Mononuclear cell (primary cell): ENCODE results near the gene ITCH. TPM values are rescaled to one million over a fixed set of nuclear protein-coding genes. Genes with fewer than 3 reads are reported as not detected.

ENCODE experiments used
- H3K27me3 ChIP-seq: 2 replicates; pipeline ENCODE4 v1.6.0; 2011; ENCODE audit warnings: low read length, control low read depth; ENCODE audit not compliant: insufficient read depth
- H3K4me1 ChIP-seq: 2 replicates; pipeline ENCODE4 v1.5.1; 2011; ENCODE audit warnings: mild to moderate bottlenecking, low read length, control low read depth; ENCODE audit not compliant: insufficient read depth
- H3K4me3 ChIP-seq: 2 replicates; pipeline ENCODE4 v1.5.1; 2011; ENCODE audit warnings: mild to moderate bottlenecking, low read length, moderate library complexity
- H3K9me3 ChIP-seq: 2 replicates; pipeline ENCODE4 v1.5.1; 2011; ENCODE audit warnings: low read depth, mild to moderate bottlenecking, control low read depth, low read length
- total RNA-seq: library from RNA; depleted of rRNA; stranded (reverse); fragments of >200 nt; gene quantifications from one replicate; pipeline ENCODE4 v1.2.3, GENCODE V29; 2012

ITCH gene
- total RNA-seq, 1 donor: 80.0 TPM

DNA sequence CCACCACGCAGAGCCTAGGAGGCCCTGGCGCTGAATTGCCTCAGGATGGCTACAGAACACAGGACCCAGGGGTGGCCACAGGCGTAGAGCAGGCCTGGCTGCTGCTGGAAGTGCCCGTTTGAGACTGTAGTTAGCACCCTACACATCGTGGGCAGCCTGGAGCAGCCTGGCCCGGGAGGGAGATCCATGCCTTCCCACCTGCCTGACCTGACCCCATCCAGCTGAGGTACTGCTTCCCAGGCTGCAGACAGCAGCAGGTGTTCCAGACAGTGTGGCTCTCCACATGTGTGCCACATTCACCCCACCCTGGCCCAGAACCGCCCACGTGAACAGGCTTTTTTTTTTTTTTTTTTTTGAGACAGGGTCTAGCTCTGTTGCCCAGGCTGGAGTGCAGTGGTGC is 174.6 kb downstream of the ITCH start:
- H3K9me3 ChIP-seq: no peaks in the 10 kb centered on the region
- no peaks in the 10 kb centered on the region for H3K4me1 ChIP-seq
- no peaks in the 10 kb centered on the region for H3K27me3 ChIP-seq
- no peak overlapping the region for H3K4me3 ChIP-seq

DNA sequence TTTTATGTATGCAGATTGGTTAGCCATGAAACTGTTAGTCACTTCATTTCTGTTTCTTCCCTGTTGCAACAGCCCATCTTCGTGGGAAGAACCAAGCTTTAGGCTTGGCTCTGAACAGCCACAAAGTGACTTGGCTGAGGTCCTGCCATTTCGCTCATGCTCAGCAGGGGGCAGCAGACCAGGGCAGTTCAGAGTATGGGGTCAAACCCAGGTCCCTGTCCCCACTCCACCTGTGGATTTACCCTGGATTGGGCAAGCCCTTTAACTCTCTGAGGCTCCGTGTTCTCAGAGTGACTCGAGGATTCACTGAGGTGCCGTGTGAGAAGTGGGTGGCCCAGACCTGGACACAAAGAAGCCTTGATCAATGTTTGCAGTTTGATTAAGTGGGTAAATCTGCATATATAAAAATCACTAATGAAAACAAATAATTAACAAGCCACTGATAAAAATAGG is 175.6 kb downstream of the ITCH start:
- H3K27me3 ChIP-seq: no peaks in the 10 kb centered on the region

DNA sequence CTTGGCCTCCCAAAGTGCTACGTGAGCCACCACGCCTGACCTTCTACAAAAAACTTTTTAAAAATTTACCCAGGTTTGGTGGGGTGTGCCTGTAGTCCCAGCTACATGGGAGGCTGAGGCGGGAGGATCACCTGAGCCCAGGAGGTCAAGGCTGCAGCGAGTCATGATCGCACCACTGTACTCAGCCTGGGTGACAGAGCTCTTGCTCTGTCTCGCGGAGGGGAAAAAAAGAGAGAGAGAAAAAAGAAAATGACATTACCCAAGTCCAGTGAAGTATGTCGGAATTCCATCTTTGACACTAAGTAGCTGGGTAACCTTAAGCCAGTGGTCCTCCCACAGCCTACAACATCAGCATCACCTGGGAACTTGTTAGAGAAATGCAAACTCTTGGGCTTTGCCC is 176.7 kb downstream of the ITCH start:
- Histone ChIP-seq H3K4me3 (no peak overlapping the region), H3K27me3 (no peaks in the 10 kb centered on the region), H3K9me3 (no peaks in the 10 kb centered on the region), H3K4me1 (peaks cover 5% of the 10 kb centered on the region)

More for the DNA sequence above, 175.6 kb downstream of the ITCH start:
- Histone ChIP-seq H3K9me3 (no peaks in the 10 kb centered on the region), H3K4me1 (no peaks in the 10 kb centered on the region), H3K4me3 (no peak overlapping the region)

DNA sequence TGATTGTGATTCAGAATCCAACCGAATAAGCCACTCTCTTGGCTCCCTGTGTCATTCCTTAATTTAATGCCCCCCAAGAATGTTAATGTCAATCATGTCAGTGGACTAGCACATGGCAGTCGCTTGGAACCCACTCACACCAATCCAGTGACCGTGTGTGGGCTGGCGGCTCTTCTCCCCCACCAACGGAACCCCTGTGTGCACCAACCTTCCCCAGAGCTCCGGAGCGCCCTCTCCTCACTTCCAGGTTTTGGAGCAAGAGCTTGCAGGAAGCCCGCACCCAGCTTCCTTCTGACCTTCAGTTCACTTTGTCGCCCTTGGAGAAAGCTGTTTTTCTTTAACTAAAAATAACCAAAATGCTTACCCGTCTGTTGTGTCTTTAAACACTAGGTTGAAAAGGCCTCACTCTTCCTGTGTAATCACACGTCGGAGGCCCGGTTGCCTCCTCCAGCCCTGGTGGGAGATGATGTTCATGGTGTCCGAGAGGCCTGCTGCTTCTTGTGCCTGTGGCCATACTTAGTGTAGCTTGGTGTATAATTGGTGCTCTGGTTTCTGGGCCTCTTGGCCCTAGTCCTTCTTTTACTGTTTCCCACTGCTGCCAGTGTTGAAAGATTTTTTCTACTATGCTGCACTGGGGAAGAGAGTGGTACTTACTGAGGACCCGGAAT is 177.7 kb downstream of the ITCH start:
- H3K4me3 ChIP-seq: no peak overlapping the region
- no peaks in the 10 kb centered on the region for H3K9me3 ChIP-seq
- peaks cover 7% of the 10 kb centered on the region for H3K4me1 ChIP-seq
- no peaks in the 10 kb centered on the region for H3K27me3 ChIP-seq

DNA sequence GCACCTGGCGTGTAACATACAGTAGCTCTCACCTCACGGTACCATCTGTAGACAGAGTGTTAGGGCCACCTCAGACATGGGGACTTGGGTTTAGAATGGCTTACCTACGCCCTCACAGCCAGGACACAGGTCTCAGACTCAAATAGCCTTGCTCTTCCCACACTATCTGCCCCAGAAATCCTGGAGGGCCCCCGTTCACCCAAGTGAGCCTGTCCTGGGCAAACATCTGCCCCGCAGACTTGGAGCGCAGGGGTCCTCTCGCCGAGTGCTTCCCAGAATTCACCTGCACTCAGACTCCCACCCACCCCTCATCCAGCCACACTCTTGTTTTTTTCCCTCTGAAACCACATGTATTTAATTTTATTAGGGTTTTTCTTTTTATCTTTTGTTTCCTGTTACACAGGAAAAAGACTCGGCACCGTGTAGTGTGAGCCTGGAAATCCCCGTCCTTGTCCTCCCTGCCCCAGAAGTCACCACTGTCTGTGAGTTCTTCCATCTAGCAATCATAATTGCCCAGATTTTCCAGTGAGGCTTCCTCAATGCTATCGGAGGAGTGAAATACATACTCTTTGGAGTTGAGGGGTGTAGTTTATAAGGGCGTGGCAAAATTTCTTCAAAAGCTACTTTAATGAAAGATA is 178.3 kb downstream of the ITCH start:
- no peaks in the 10 kb centered on the region for H3K27me3 ChIP-seq
- peaks cover 7% of the 10 kb centered on the region for H3K4me1 ChIP-seq
- no peaks in the 10 kb centered on the region for H3K9me3 ChIP-seq
- H3K4me3 ChIP-seq: no peak overlapping the region

DNA sequence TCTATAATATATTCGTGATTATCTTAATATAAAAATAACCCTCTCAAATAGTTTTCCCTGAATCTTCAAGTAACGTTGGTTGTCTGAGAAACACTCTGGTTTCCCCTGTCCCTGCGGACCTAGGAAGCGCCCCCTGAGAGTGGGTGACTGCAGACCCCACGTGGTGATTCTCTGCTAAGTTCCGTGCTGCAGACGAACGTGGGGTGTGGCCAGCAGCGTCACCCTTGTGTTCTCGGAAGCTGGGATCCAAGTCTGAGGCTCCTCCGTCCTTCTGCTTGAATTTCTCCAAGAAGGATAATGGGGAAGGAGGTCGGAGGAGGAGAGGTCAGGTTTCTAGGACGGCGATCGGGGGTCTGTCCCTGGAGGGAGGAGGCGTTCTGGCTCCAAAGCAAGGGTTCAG is 178.8 kb downstream of the ITCH start:
- Histone ChIP-seq H3K27me3 (no peaks in the 10 kb centered on the region), H3K4me3 (no peak overlapping the region), H3K9me3 (no peaks in the 10 kb centered on the region), H3K4me1 (peaks cover 7% of the 10 kb centered on the region)

DNA sequence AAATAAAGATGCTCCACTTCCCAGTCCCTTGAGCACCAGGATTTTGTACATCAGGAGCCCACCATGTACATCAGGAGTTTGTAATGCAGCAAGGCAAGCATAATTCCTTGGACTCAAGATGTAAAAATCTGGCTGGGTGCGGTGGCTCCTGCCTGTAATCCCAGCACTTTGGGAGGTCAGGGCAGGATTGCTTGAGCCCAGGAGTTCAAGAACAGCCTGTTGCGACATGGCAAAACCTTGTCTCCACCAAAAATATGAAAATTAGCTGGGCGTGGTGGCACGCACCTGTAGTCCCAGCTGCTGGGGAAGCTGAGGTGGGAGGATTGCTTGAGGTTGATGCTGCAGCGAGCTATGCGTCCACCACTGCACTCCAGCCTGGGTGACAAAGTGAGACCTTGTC is 179.4 kb downstream of the ITCH start:
- H3K4me1 ChIP-seq: peaks cover 7% of the 10 kb centered on the region
- H3K9me3 ChIP-seq: no peaks in the 10 kb centered on the region
- H3K27me3 ChIP-seq: no peaks in the 10 kb centered on the region
- no peak overlapping the region for H3K4me3 ChIP-seq

DNA sequence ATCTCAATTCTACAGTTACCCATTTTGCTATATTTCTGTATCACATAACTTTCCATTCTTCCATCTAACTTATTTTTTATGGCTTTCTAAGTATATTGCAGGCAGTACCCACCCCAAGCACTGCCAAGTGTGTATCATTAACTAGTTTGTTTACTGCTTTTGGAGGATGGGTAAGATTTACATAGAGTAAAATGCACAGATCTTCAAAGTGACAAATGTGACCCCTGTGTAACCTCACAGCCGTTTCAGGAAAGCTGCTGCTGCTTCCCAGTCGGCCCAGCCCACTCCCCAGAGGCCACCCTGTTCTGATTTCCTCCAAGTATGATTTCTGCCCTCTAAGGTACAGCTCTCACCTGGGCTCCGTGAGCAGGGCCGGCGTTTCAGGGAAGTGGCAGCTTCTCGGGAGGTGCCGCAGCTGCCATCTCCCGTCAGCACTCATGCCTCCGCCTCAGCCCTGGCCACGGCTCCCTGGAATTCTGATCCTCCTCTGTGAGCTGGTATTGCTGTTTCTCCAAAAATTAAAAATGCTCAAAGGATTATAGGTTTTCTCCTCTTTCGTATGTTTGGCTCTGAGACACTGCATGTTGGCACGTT is 180.5 kb downstream of the ITCH start:
- peaks cover 7% of the 10 kb centered on the region for H3K4me1 ChIP-seq
- no peaks in the 10 kb centered on the region for H3K27me3 ChIP-seq
- no peaks in the 10 kb centered on the region for H3K9me3 ChIP-seq
- no peak overlapping the region for H3K4me3 ChIP-seq

DNA sequence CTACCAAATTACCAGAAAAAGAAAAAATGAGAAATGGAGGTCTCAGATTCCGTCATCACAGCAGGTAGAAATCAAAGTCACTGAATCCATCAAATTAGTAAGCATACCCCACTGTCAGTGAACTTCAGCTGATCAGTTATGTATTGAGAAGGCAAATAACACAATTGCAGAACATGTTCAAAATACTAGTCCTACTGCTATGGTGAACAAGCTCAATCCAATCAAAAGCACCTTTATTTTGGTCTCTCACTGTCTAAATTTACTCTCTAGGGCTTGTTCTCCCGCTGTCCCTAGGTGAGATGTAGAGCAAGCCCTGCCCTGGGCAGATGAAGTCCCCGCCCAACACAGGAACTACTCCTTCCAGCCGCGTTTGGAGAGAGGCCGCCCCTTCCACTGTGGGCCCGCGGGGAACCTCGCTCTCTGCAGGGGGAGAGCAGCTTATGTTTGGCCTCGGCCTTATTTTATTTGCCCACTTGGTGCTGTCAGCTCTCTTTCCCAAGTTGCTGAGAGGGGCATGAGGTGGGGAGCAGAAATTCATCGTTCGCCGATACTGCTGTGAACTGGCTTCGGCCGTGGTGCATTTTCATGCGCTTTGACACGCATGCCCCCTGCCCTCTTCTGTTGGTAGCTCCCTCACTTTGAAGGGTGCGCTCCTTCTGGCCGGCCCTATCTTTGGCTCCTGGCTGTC is 181.2 kb downstream of the ITCH start:
- H3K4me3 ChIP-seq: no peak overlapping the region

DNA sequence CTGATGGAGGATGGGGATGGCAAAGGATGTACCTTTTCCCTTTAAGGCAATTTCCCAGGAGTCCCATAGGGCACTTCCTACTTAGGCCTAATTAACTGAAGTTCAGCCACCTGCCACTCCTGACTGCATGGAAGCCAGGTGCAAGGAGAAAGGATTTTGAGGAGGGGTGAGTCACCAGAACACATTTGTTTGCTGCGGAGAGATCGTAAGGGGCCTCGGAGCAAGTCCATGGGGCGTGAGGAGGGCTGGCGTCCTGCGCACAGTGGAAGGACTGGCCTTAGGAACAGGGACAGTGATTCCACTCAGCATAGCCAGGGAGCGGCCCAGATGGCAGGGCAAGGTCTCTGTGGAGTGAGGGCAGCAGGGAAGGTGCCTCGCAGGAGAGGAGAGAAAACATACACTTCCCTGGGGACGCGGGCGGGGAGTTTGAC is 183.7 kb downstream of the ITCH start:
- no peaks in the 10 kb centered on the region for H3K9me3 ChIP-seq
- H3K27me3 ChIP-seq: no peaks in the 10 kb centered on the region
- peaks cover 7% of the 10 kb centered on the region for H3K4me1 ChIP-seq
- no peak overlapping the region for H3K4me3 ChIP-seq

More for the DNA sequence above, 181.2 kb downstream of the ITCH start:
- Histone ChIP-seq H3K4me1 (peaks cover 7% of the 10 kb centered on the region), H3K9me3 (no peaks in the 10 kb centered on the region), H3K27me3 (no peaks in the 10 kb centered on the region)

DNA sequence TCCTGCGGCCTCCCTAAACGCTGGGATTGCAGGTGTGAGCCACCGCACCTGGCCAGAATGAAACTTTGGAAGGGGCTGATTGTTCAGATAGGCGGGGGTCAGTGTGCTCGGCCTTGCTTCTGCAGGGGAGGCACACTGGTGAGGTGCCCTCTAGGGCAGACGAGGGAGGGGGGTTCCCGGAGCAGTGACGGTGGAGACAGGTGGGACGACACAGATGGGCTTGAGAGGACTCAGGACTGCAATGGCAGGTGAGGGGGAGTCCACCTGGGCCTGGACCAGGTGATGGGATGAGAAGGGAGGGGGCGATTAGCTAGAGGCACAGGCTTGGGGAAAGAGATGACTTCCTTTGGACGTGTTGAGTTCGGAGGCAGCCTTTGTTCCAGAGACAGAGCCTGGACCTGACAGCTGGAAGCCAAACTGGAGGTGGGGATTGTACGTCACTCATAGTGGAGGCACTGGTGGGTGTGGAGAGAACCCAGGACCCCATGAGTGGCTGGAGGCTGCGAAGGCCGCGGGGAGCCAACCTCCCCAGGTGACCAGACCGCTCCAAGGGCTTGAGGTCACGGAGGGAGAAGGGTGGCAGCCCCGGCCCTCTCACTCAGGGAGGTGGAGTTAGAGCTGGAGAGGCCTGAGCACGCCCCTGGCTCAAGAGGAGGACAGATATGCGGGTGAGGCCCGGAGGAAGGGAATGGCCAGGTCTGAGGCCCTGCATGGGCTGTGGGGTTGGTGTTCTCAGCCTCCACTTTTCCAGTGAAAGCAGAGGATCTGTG is 185.0 kb downstream of the ITCH start:
- H3K4me1 ChIP-seq: peaks cover 7% of the 10 kb centered on the region
- no peak overlapping the region for H3K4me3 ChIP-seq
- no peaks in the 10 kb centered on the region for H3K27me3 ChIP-seq
- H3K9me3 ChIP-seq: no peaks in the 10 kb centered on the region

DNA sequence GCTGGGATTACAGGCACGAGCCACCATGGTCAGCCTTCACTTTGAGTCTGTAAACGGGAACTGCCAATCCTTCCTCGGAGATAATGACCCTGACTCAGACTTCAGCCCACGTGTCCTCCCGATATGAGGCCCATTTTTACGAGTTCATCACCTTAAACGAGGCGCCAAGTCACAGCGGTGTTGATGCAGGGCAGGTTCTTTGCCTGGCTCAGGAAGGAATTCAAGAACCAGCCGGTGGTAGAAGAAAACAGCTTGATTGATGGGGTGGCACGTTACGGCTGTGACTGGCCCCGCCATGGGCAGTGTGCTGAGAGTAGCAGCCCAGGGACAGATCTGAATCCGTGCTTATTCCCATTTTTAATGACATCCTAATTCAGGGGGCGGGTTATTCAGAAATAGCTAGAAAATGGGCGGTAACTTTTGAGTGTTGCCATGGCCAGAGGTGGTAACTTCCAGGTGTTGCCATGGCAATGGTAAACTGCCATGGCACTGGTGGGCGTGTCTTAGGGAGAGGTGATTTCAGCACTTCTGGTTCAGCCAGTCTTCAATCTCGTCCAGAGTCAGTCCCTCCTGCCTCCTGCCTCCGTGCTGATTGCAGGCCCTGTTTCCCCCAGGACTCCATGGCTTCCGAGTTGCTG is 186.3 kb downstream of the ITCH start:
- H3K4me3 ChIP-seq: no peak overlapping the region
- H3K9me3 ChIP-seq: no peaks in the 10 kb centered on the region
- peaks cover 5% of the 10 kb centered on the region for H3K4me1 ChIP-seq
- H3K27me3 ChIP-seq: no peaks in the 10 kb centered on the region

DNA sequence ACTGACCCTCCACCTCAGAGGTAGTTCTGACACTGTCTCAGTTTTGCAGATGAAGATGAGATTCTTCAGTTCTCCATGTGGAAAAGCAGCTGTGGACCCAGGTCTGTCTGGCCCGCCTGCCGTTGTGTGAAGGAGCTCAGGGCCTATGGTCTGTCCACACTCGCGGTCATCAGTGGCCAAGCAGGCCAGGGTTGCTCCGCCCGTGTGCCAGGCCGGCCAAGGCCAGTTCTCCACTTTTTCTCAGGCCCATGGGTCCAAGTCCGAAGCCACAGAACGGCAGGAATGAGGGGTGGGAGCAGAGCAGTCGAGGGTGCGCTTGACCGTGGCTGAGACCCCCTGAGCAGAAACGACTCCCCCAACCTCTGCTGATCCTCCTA is 186.8 kb downstream of the ITCH start:
- Histone ChIP-seq H3K4me1 (no peaks in the 10 kb centered on the region), H3K27me3 (no peaks in the 10 kb centered on the region), H3K9me3 (no peaks in the 10 kb centered on the region), H3K4me3 (no peak overlapping the region)

DNA sequence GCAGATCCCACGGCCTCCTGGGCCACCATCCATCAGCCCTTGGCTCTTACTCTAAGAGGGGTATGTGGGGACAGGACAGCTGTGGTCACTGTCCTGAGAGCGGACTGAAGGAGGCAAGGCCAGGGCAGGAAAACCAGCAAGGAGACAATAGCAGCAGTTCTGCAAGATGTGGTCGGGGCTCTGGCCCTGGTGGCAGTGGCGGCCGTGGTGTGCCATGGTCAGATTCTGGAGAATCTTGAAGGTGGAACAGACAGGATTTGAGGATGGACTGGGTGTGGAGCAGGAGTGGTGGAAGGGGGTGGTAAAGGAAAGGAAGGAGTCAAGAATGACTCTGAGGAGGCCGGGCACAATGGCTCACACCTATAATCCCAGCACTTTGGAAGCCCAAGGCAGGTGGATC is 189.5 kb downstream of the ITCH start:
- Histone ChIP-seq H3K4me1 (peaks cover 2% of the 10 kb centered on the region), H3K27me3 (no peaks in the 10 kb centered on the region), H3K4me3 (no peak overlapping the region), H3K9me3 (no peaks in the 10 kb centered on the region)
